Naive thymus-derived CD4-positive, alpha-beta T cell (primary cell): Measurements from ENCODE around the gene TCP1. TPM values are rescaled to one million over a fixed set of nuclear protein-coding genes. Genes with fewer than 3 reads are reported as not detected.

ENCODE experiments used
- ATAC-seq: fragments of 150-1000 bp; cut with Tn5 transposase; 2 replicates; pipeline ENCODE4 v1.10.0; 2021; ENCODE audit warnings: mild to moderate bottlenecking, moderate library complexity
- CTCF ChIA-PET: fragments of 350-600 bp; sonication (Branson Sonifier 250); formaldehyde crosslinking; loops from one replicate; lab custom pipeline; 2021; ENCODE audit warnings: antibody characterized with exemption; lab: Charles Lee
- POLR2A ChIA-PET: fragments of 350-600 bp; sonication (Branson Sonifier 250); formaldehyde crosslinking; loops from one replicate; lab custom pipeline; 2021; ENCODE audit warnings: antibody characterized with exemption, inconsistent platforms; lab: Charles Lee
- DNase-seq, 9 donors: peaks; one replicate each; pipeline versions ENCODE4 v3.0.0 to v3.0.0-alpha.2; 2020 to 2022; ENCODE audit warnings: mixed read lengths in 1 of 9
- H3K27ac ChIP-seq: one replicate; pipeline ENCODE4 v1.7.0; 2013; ENCODE audit warnings: mild to moderate bottlenecking, low read depth, low read length, moderate library complexity
- H3K27me3 ChIP-seq, 2 donors: one replicate each; pipeline ENCODE4 v1.7.0; 2013; ENCODE audit warnings: low read length in 2 of 2, mild to moderate bottlenecking in 2 of 2, moderate library complexity in 2 of 2; ENCODE audit not compliant: control insufficient read depth in 2 of 2, insufficient read depth in 2 of 2
- H3K36me3 ChIP-seq, 3 experiments: 1 replicate in 2 of 3; 2 replicates in 1 of 3; pipeline ENCODE4 v1.7.0; 2013; ENCODE audit warnings: low read length in 3 of 3, mild to moderate bottlenecking in 3 of 3, moderate library complexity in 1 of 3; ENCODE audit not compliant: insufficient read depth in 3 of 3, control insufficient read depth in 2 of 3
- H3K4me1 ChIP-seq, 2 donors: one replicate each; pipeline ENCODE4 v1.7.0; 2013; ENCODE audit warnings: low read length in 2 of 2, mild to moderate bottlenecking in 2 of 2, moderate library complexity in 1 of 2; ENCODE audit not compliant: control insufficient read depth in 2 of 2, insufficient read depth in 2 of 2
- H3K4me3 ChIP-seq: 2 replicates; pipeline ENCODE4 v1.7.0; 2013; ENCODE audit warnings: mild to moderate bottlenecking, low read length
- H3K9me3 ChIP-seq, 3 experiments: 1 replicate in 2 of 3; 2 replicates in 1 of 3; pipeline ENCODE4 v1.7.0; 2013; ENCODE audit warnings: low read length in 3 of 3; ENCODE audit not compliant: control insufficient read depth in 2 of 3
- H3K27ac Mint-ChIP-seq, 9 donors: one replicate each; pipeline ENCODE4 v1.8.0; 2020 to 2022; ENCODE audit warnings: mixed read lengths in 9 of 9, mild to moderate bottlenecking in 8 of 9, moderate library complexity in 5 of 9, inconsistent platforms in 2 of 9
- H3K27me3 Mint-ChIP-seq, 5 donors: one replicate each; pipeline ENCODE4 v1.8.0; 2021 to 2022; ENCODE audit warnings: mixed read lengths in 5 of 5, mild to moderate bottlenecking in 1 of 5
- H3K36me3 Mint-ChIP-seq, 5 donors: one replicate each; pipeline ENCODE4 v1.8.0; 2020 to 2022; ENCODE audit warnings: mixed read lengths in 5 of 5, mild to moderate bottlenecking in 3 of 5, inconsistent platforms in 1 of 5
- H3K4me1 Mint-ChIP-seq, 7 donors: one replicate each; pipeline ENCODE4 v1.8.0; 2020 to 2022; ENCODE audit warnings: mixed read lengths in 7 of 7, mild to moderate bottlenecking in 3 of 7, inconsistent platforms in 1 of 7
- H3K4me3 Mint-ChIP-seq, 10 donors: one replicate each; pipeline ENCODE4 v1.8.0; 2020 to 2022; ENCODE audit warnings: mild to moderate bottlenecking in 10 of 10, mixed read lengths in 10 of 10, moderate library complexity in 6 of 10, inconsistent platforms in 2 of 10
- H3K9me3 Mint-ChIP-seq, 11 donors: one replicate each; pipeline ENCODE4 v1.8.0; 2020 to 2022; ENCODE audit warnings: mixed read lengths in 11 of 11, mild to moderate bottlenecking in 4 of 11, inconsistent platforms in 1 of 11, moderate library complexity in 1 of 11
- intact Hi-C, 2 donors: fragments of 100-400 bp; cut with micrococcal nuclease; formaldehyde crosslinking; loops; one replicate each; pipeline ENCODE4 v1.15.1; 2023
- polyA plus RNA-seq, 2 donors: library from polyadenylated mRNA; unstranded; fragments of 300-500 nt; fragmentation: Illumina TruSeq; gene quantifications; one replicate each; pipeline ENCODE4 v1.2.3, GENCODE V29; 2021
- total RNA-seq, 6 experiments: library from RNA in 5 of 6; stranded (reverse) in 5 of 6; gene quantifications; 1 replicate in 5 of 6; 2 replicates in 1 of 6; pipeline ENCODE4 v1.2.3 and lab custom pipeline; 2021 to 2026

TCP1 gene
- total and polyA plus RNA-seq, 7 experiments from 2014 or later = 63.3 to 225 (median 150) TPM

DNA sequence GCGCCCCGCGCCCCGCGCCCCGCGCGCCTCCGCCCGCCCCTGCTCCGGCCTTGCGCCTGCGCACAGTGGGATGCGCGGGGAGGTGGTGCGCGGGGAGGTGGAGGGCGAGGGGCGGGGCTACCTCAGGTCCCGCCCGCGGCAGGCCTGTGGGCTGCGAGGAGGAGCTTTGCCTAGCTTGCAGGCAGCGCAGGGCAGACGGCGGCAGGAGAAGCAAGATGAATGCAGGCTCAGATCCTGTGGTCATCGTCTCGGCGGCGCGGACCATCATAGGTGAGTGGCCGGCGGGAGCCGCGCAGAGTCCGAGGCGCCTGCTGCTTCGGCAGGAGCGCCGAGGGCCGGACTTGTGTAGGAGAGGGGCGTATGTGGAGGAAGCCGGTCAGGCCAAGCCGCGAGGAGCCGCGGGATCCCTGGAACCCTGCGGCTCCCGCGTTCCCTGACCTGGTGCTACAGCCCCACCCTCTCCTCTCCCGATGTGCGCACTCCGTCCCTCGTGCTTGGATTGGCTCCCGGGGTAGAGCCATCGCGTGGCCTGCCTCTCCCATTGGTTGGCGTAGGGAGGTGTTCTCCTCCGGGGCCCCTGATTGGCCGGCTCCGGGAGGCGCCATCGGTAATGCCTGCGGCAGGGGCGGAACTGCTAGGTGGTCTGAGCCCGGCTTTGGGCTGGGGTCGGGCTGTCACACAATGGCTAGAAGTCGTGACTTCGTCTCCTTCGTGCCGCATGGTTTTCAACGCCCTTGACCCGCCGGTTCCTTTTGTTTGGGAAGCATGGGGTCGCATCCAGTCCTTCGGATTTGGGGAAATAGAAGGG, 27.3 kb downstream of the TCP1 start, which contains the start of gene ACAT2:
ACAT2 (plus strand) TSS at position 173 of the 808 bp plus-strand sequence; CDS start at position 216, 43 bp downstream.
- ATAC-seq (peak; percentile 94), DNase-seq (peak; percentile 89 to 95 (median 93))
- Mint-ChIP-seq H3K36me3 (peaks cover 4 to 26% (median 15%) of the 10 kb centered on the region in 5 donors), H3K9me3 (no peaks in the 10 kb centered on the region), H3K27me3 (no peaks in the 10 kb centered on the region), H3K4me1 (peaks cover 23 to 49% (median 34%) of the 10 kb centered on the region in 7 donors), H3K27ac (peak within 1 kb of the TSS; percentile 93 to 99 (median 97)), H3K4me3 (peak within 1 kb of the TSS; percentile 84 to 97 (median 94))
- Histone ChIP-seq H3K4me1 (peaks cover 6 to 15% of the 10 kb centered on the region in 2 donors), H3K4me3 (peak within 1 kb of the TSS; percentile 99), H3K27ac (peak within 1 kb of the TSS; percentile 98), H3K36me3 (peaks cover 0 to 31% (median under 1%) of the 10 kb centered on the region in 3 experiments), H3K9me3 (no peaks in the 10 kb centered on the region), H3K27me3 (no peaks in the 10 kb centered on the region)
- POLR2A ChIA-PET = interaction anchor here (0.7 to 8.3 kb wide), 14 partner anchors 10 to 220 kb away, joined by 3 to 101 read pairs (median 6); partner anchors contain the start of genes MRPL18, SOD2, TCP1 and WTAP
- CTCF ChIA-PET = interaction anchor here (1.4 to 1.8 kb wide), 2 partner anchors 27 to 36 kb away, joined by 6 to 7 read pairs; partner anchors contain the start of genes MRPL18, TCP1 and WTAP
- intact Hi-C loops = loop anchor here (1.0 to 5.0 kb wide), 5 partner anchors 27 to 1595 kb away; partner anchors contain the start of genes SOD2 (in 2 of the 2), TCP1 (in 2 of the 2), WTAP (in 2 of the 2) and GTF2H5 (in 1 of the 2)

DNA sequence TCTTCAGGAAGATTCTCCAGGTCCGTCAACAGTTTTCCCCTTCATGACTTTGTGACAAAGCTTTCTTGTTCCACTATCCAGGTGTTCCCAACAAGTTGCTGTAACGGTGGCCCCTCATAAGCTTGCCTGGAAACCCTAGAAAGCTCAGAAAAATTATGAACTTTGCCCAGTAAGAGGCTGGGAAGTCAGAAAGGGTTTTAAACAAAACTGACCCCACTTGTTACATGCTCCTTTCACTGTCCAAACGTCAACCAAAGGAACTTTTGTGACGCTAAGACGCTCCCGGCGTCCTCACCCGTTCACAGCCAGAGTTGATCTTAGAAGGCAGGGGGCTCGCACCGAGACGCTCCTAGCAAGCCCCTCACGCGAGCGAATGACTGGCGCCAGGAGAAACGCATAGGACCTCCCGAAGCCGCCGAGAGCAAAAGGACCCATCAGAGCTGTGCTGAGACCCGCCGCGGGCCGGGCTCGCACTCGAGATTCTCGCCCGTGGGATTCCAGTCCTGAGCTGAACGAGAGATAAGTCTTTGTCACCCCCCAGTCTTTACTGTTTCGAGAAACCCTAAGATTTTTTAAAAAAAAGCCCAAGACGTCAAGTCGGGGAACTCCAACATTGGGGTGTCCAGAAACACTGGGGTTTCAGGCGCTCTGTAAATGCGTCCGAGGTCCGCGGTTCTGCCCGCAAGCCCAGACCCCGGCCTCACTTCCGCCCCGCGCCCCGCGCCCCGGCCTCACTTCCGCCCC, 28.1 kb downstream of the TCP1 start:
- Mint-ChIP-seq H3K9me3 (no peaks in the 10 kb centered on the region), H3K27me3 (no peaks in the 10 kb centered on the region), H3K27ac (peak overlapping the region; percentile 93 to 99 (median 97)), H3K4me3 (peak overlapping the region; percentile 84 to 97 (median 94)), H3K4me1 (peaks cover 23 to 42% (median 34%) of the 10 kb centered on the region in 7 donors), H3K36me3 (peaks cover 4 to 23% (median 11%) of the 10 kb centered on the region in 5 donors)
- peak in 1 of 9 donors; percentile 42 for DNase-seq
- Histone ChIP-seq H3K9me3 (no peaks in the 10 kb centered on the region), H3K4me3 (peak overlapping the region; percentile 99), H3K27ac (peak overlapping the region; percentile 98), H3K4me1 (peaks cover 6 to 15% of the 10 kb centered on the region in 2 donors), H3K27me3 (no peaks in the 10 kb centered on the region), H3K36me3 (peaks cover 0 to 29% (median 0%) of the 10 kb centered on the region in 3 experiments)
- intact Hi-C loops = loop anchor here in 1 of 2 donors (5.0 kb wide), 1 partner anchor 1594 kb away; the partner anchor contains the start of genes GTF2H5 and SERAC1
- CTCF ChIA-PET = interaction anchor here (1.0 to 1.8 kb wide), 3 partner anchors 28 to 71 kb away, joined by 3 to 7 read pairs (median 6); partner anchors contain the start of genes MRPL18, TCP1 and WTAP
- POLR2A ChIA-PET = interaction anchor here (0.7 to 8.3 kb wide), 15 partner anchors 10 to 220 kb away, joined by 3 to 101 read pairs (median 5); partner anchors contain the start of genes MRPL18, SOD2, TCP1 and WTAP
- no peak for ATAC-seq

DNA sequence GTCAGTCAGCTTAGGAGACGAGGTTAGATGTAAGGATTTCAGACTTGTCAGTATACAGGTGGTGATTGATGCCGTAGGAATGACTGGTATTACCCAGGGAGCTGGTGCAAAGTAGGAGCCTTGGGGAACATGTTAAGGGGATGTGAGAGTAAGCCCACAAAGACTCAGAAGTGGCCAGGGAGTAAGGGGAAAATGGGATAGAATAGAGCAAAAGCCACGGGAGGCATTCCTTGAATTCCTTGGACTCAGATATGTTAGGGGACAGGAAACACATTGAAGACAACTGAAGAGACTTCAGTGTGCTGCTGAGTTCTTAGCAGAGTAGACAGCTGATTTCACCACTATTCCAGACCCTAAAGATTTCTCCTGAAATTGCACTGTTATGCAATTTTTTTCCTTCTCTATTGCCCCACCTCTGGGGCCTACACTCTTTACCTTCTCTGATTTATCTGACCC, 28.8 kb downstream of the TCP1 start:
- H3K27ac ChIP-seq = peak overlapping the region; percentile 98
- intact Hi-C loops = loop anchor here in 1 of 2 donors (5.0 kb wide), 1 partner anchor 1593 kb away; the partner anchor contains the start of genes GTF2H5 and SERAC1
- Mint-ChIP-seq H3K27me3 (no peaks in the 10 kb centered on the region), H3K27ac (peak overlapping the region; percentile 93 to 99 (median 97)), H3K4me3 (peak overlapping the region; percentile 84 to 97 (median 94)), H3K9me3 (no peaks in the 10 kb centered on the region), H3K36me3 (peaks cover 4 to 28% (median 13%) of the 10 kb centered on the region in 5 donors), H3K4me1 (peaks cover 23 to 41% (median 34%) of the 10 kb centered on the region in 7 donors)
- H3K27me3 ChIP-seq = no peaks in the 10 kb centered on the region
- no peaks in the 10 kb centered on the region for H3K9me3 ChIP-seq
- ChIA-PET CTCF (interaction anchor here (1.0 to 1.8 kb wide), 2 partner anchors 34 to 70 kb away, joined by 3 to 7 read pairs; partner anchors contain the start of gene WTAP), POLR2A (interaction anchor here (1.3 to 8.3 kb wide), 10 partner anchors 9 to 68 kb away, joined by 3 to 101 read pairs (median 10); partner anchors contain the start of genes MRPL18, SOD2, TCP1 and WTAP)
- ATAC-seq (no peak), DNase-seq (no peak)
- H3K36me3 ChIP-seq = peaks cover 0 to 26% (median 0%) of the 10 kb centered on the region in 3 experiments
- peak overlapping the region; percentile 99 for H3K4me3 ChIP-seq
- H3K4me1 ChIP-seq = peaks cover 6 to 15% of the 10 kb centered on the region in 2 donors

DNA sequence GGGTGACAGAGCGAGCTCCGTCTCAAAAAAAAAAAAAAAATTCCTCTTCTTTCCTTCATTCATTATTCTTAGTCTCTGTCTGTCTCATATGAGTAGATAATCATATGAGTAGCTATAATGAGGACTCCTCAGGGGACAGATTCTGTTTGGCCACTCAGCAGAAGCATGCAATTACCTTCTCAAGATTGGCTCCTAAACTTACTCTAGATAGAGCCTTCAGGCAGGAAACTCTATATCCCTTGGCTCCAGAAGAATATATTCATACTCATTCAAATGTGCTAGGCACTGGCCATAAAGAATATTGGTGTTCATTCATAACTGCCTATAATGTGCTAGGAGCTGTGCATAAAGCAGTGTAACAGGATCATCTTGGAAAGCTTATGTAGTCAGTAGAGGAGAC, 29.8 kb downstream of the TCP1 start:
- peak overlapping the region; percentile 6 to 85 (median 47) for H3K27ac Mint-ChIP-seq
- H3K4me1 ChIP-seq = peaks cover 6 to 15% of the 10 kb centered on the region in 2 donors
- ChIA-PET CTCF (interaction anchor here (0.6 to 1.2 kb wide), 2 partner anchors 30 to 676 kb away, joined by 3 to 4 read pairs; partner anchors contain the start of gene TCP1), POLR2A (interaction anchor here (1.0 to 8.3 kb wide), 8 partner anchors 10 to 67 kb away, joined by 3 to 101 read pairs (median 20); partner anchors contain the start of genes MRPL18, SOD2, TCP1 and WTAP)
- no peaks in the 10 kb centered on the region for H3K9me3 ChIP-seq
- DNase-seq (no peak), ATAC-seq (no peak)
- H3K27ac ChIP-seq = peak overlapping the region; percentile 19
- intact Hi-C loops = loop anchor here (2.0 to 5.0 kb wide), 2 partner anchors 19 to 1592 kb away; partner anchors contain the start of genes GTF2H5 (in 1 of the 2) and SERAC1 (in 1 of the 2)
- H3K9me3 Mint-ChIP-seq = no peaks in the 10 kb centered on the region
- H3K4me3 ChIP-seq = no peak overlapping the region
- H3K4me3 Mint-ChIP-seq = peak overlapping the region in 9 of 10 donors; percentile 0 to 49 (median 30)
- peaks cover 21 to 43% (median 33%) of the 10 kb centered on the region in 7 donors for H3K4me1 Mint-ChIP-seq
- H3K27me3 ChIP-seq = no peaks in the 10 kb centered on the region
- no peaks in the 10 kb centered on the region for H3K27me3 Mint-ChIP-seq
- H3K36me3 Mint-ChIP-seq = peaks cover 4 to 31% (median 19%) of the 10 kb centered on the region in 5 donors
- peaks cover 0 to 34% (median 7%) of the 10 kb centered on the region in 3 experiments for H3K36me3 ChIP-seq

DNA sequence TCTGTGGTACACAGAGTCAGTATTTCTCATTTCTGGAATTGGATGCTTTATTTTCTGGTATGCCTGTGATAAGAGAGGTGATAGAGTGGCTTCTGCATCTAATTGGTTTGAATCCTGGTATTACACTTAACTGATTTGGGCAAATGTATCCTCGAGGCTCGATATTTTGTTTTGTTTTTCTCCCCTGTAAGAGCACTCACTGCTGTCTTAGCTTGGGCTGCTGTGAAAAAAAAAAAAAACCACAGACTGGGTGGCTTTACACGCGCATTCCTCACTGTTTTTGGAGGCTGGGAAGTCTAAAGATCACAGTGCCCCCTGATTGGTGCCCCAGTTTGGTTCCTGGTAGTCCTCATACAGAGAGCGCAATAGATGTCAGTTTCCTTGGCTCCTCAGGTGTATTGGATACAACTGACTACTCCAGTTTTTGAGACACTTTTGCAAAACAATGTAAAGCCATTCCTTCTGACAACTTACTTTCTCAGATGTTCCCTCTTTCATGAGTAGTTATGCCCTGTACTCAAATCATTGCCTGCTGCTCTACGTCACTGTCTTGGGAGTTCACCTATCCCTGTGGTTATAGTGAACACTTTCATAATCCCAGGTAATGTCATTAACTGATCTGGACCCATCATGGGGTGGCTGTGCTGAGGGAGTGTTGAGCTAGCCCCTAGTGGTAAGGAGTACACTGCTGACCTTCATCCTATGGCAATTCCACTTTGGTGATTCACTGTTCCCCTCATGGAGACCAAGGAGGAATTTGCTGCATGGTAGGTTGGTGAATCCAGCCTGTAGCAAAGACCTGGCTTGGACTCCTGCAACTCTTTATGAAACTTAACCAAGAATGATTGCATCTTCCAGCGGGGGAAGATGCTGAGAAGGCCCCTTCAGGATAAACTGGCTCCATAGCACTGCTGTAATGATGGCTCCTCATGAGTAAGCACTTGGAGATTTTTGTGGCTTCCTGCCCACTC, 31.1 kb downstream of the TCP1 start:
- H3K36me3 ChIP-seq = peaks cover 4 to 45% (median 16%) of the 10 kb centered on the region in 3 experiments
- H3K27ac ChIP-seq = peak overlapping the region; percentile 4
- H3K4me3 ChIP-seq = no peak overlapping the region
- H3K9me3 Mint-ChIP-seq = no peaks in the 10 kb centered on the region
- ATAC-seq = no peak
- peaks cover 16 to 44% (median 30%) of the 10 kb centered on the region in 7 donors for H3K4me1 Mint-ChIP-seq
- no peaks in the 10 kb centered on the region for H3K27me3 ChIP-seq
- peaks cover 4 to 31% (median 28%) of the 10 kb centered on the region in 5 donors for H3K36me3 Mint-ChIP-seq
- H3K27ac Mint-ChIP-seq = peak overlapping the region in 7 of 9 donors; percentile 27 to 76 (median 54)
- H3K4me1 ChIP-seq = peaks cover 6 to 15% of the 10 kb centered on the region in 2 donors
- DNase-seq = no peak
- no peaks in the 10 kb centered on the region for H3K27me3 Mint-ChIP-seq
- H3K4me3 Mint-ChIP-seq = peak overlapping the region in 1 of 10 donors; percentile 29
- intact Hi-C loops = loop anchor here in 1 of 2 donors (2.0 kb wide), 1 partner anchor 18 kb away; no protein-coding TSS in a partner anchor
- POLR2A ChIA-PET = interaction anchor here (0.6 kb wide), 1 partner anchor 78 kb away, joined by 3 read pairs; no protein-coding TSS in a partner anchor
- no peaks in the 10 kb centered on the region for H3K9me3 ChIP-seq
- CTCF ChIA-PET = no interaction called here
